NCI-H1436 treated with DMSO at 0.1 percent for 48 hours (cell line): Measurements from ENCODE around the gene SH3BP1.
"Not testable (repeated sequence)": the region's sequence is repeated elsewhere in the genome, so short reads cannot be mapped to it uniquely, and the experiment has no call there.

Source experiments
- DNase-seq: peaks from one replicate; lab custom pipeline; 2025; lab: John Stamatoyannopoulos, UW

Gene SH3BP1

DNA sequence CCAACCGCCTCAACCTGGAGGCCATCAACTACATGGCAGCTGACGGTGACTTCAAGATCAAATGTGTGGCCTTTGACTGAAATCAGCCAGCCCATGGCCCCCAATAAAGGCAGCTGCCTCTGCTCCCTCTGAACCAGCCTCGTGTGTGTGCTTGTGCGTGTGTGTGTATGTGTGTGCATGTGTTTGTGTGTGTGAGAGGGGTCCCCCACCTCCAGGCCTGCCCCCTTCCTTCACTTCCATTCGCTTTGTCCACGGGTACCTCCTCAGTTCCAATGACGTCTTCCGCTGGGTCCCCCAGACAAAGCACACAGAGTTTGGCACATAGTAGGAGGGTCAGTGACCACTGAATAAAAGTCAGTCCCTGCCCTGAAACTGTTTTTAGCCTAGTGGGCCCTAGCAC, 40.2 kb downstream of the SH3BP1 start:
- no peak for DNase-seq

DNA sequence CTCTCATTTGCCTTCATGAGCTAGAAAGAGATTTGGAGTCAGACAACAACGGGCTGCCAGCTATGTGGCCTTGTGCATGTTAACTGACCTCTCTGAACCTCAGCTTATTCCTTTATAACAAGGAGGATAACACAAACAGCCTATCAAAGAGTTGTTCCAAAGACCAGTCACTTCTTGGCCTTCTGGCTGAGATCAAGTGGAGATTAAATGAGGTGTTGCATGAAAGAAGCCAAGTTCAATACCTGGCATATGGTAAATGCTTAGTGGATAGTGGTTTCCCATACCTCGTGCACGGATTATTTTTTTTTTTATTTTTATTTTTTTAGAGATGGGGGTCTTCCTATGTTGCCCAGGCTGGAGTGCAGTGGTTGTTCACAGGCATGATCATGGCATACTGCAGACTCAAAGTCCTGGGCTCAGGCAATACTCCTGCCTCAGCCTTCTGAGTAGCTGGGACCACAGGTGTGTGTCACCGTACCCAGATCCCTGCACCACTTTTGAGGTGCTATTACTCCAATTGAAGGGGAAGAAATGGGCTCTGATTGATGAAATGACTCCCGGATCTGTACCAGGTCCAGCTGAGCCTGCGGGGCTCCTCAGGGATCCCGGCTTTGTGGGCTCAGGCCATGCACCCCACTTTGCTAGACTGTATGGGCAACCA, 40.9 kb downstream of the SH3BP1 start:
- DNase-seq, result no peak

DNA sequence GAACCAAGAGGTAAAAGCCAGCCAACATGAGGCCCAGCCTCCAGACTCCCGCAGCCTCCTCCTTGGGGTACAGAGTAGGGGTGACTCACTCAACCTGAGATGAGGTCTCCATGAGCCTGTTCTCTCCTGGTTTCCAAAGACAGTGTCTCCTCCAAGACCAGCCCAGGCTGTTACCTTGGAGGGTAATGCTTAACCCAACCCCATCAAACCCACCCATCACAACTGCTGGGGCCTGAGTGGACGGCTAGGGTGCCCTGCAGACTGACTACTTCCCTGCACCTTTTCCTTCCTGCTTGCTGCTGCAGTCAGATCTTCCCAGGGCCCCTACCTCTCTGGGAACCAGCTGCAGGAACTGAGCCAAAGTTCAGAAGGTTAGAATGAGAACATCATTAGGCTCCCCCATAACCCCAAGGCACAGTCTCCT, 41.5 kb downstream of the SH3BP1 start:
- no peak for DNase-seq

DNA sequence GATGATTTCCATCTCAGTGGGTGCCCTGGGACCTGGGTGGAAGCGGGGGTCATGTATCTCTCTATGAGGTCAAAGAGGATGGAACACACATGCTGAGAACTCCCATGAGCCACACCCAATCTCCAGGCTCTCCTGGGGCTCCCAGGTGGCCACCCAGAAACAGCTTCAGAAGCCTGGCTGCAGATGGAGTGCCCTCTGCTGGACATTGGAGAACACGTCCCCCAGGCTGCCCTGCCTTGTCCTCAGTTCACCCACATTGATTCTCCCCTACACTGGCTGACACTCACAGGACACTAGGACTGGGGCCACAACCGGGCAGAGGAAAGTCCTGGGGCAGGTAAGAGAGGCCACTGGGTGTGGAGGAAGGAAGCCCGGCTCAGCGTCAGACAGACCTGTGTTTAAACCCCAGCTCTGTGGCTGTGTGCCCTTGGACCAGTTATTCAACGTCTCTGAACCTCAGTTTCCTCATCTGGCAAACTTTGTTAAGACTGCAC, 42.1 kb downstream of the SH3BP1 start:
- peak; percentile 18 for DNase-seq

DNA sequence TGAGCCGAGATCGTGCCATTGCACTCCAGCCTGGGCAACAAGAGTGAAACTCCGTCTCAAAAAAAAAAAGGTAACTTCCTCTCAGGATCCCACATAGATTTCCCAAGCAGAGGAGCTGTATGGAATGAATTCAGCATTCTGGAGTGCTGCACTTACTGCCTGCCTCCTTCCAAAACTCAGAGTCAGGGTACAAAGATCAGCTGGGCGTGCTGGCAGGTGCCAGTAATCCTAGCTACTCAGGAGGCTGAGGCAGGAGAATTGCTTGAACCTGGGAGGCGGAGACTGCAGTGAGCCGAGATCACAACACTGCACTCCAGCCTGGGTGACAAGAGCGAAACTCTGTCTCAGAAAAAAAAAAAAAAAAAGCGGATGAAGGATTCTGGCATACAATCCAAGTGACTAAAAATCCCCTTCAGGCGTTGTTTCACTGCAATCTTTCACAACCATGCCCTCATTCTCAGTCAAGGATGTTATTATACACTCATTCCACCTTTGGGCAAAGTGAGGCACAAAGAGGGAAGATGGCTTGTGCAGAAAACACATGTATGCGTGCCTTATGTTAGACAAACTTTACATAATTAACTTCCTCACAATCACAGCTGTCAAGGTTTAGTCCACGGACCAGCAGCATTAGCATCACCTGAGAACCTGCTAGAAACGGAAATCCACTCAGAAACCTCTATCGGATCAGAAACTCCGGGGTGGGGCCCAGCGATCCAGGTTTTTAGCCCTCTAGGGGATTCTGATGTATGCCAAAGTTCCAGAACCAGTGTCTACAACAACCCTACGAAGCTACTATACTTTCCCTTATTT, 45.5 kb downstream of the SH3BP1 start:
- no peak for DNase-seq

DNA sequence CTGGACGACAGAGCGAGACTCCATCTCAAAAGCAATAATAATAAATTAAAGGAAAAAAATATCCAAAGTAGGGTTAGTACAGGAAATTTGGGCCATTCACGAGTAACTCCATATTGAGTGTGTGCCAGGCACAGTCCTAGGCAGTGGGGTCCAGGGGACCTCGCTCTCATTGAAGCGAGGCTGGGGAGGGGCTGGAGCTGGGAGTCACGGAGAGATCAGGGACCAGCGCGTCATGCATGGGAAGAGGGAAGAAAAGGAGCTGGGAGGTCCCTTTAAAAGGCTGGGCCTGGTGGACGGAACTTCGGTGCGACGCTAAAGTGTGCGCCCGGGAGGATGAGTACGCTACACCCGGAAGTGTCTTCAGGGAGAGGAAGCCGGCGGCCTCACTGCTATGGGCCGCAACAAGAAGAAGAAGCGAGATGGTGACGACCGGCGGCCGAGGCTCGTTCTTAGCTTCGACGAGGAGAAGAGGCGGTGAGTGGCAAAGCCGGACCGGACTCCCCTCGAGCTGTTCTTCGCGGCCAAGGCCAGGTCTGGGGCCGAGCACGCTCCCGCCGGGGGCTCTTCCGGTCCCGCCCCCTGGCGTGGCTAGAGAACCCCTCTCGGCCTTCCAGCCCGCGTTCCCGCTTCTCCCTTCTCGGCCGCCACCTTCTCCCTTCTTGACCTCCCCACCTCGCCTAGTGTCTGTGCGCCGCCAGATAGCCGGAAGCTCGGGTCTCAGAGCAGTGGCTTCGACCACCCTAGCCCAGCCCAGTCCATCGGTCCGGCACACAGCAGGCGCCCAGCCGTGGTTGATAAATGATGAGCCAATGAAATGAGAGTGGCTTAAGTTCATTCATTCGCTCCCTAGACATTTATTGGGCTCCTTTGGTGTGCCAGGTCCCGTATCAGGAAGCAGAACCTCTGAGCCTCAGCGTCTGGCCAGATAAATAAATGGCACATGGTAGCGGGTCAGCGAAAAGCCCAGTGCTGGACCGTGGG, 46.8 kb downstream of the SH3BP1 start, which contains the start of gene NOL12:
NOL12 (plus strand) TSS at position 342 of the 981 bp plus-strand sequence; CDS start at position 392, 50 bp downstream.
- DNase-seq, result no peak

DNA sequence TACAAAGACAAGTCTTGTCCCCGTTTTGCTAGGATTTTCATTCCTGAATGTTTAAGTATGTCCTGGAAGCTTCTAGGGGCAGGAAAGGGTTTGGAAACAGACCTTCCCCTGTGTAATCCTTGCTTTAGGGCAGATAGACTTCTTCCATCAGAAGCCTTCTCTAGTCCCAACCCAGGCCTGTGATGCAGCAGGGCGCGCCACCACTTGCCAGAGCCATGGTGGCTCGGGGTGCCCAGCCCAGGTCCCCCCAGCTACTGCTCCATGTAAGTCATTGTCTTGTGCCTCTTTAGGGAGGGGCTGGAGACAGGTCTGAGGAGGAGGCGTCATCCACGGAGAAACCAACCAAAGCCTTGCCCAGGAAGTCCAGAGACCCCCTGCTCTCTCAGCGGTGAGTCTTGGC, 50.9 kb downstream of the SH3BP1 start:
- no peak for DNase-seq

DNA sequence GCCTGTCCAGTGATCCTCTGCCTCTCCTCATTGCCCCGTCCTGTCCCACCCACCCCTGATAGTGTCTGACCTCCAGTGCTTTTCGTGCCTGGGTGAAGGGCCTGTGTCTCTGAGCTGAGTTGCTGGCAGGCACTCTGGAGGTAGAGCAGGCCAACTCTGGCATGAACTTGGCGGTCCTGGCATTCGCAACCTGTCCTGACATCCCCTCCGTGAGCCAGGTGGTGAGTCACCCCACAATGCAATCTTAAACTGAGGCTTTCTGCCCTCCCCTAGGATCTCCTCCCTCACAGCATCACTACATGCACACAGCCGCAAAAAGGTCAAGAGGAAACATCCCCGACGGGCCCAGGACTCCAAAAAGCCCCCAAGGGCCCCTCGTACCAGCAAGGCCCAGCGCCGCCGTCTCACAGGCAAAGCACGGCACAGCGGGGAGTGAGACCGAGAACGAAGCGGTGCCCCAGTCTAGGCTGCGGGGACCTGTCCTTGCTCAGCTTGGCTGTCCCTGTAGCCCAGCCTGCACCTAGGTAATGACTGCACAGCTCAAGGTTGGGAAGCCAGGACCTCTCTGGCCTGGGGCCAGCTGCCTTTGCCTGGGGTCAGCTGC, 51.5 kb downstream of the SH3BP1 start:
- DNase-seq, result no peak

DNA sequence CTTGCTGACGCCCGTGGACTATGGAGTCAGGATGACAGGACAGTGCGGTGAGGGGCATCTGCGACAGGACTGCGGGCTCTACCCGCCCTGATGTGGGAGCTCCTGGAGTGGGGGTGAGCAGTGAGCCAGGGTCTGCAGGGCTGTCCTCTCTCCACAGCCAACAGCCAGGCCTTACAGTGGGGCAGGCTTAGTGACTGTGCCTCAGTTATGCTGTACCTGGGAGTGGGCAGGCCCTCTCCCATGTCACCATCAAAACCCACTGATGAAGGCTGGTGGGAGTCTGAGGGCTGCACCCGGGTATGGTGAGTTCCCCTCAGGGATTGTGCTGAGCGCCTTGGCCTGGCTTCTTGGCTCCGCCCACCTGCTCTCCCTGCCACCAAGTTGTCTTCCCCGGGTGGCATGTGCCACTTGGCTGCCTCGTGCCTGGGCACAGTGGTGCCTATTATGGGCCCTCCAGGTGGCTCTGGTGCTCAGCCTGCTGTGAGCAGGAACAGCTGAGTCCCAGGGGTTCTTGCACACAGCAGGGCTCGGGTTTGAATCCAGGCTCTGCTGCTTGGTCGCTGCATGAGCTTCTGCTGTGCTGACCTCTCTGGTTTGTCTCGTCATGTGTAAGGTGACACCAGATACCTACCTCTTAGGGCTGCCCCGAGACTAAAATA, 53.3 kb downstream of the SH3BP1 start:
- DNase-seq, result no peak

DNA sequence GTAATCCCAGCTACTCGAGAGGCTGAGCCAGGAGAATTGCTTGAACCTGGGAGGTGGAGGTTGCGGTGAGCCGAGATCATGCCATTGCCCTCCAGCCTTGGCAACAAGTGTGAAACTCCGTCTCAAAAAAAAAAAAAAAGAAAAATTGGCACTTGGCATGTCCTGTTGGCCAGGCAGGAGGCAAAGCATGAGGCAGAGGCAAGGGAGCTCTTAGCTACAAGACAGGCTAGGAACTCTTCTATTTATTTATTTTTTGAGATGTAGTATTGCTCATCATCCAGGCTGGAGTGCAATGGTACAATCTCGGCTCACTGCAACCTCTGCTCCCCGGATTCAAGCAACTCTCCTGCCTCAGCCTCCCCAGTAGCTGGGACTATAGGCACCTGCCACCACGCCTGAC, 54.7 kb downstream of the SH3BP1 start:
- not testable (repeated sequence) for DNase-seq

DNA sequence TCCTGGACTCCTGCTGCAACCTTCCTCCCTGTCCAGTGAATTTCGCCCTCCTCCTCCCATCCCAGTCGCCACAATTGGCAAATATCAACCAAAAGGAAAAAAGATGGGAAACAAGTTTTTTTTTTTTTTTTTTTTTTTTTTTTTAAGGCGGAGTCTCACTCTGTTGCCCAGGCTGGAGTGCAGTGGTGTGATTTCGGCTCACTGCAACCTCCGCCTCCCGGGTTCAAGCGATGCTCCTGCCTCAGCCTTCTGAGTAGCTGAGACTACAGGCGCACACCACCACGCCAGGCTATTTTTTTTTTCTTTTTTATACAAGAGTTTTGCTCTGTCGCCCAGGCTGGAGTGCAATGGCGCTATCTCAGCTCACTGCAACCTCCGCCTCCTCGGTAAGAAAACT, 56.8 kb downstream of the SH3BP1 start:
- DNase-seq, result not testable (repeated sequence)

DNA sequence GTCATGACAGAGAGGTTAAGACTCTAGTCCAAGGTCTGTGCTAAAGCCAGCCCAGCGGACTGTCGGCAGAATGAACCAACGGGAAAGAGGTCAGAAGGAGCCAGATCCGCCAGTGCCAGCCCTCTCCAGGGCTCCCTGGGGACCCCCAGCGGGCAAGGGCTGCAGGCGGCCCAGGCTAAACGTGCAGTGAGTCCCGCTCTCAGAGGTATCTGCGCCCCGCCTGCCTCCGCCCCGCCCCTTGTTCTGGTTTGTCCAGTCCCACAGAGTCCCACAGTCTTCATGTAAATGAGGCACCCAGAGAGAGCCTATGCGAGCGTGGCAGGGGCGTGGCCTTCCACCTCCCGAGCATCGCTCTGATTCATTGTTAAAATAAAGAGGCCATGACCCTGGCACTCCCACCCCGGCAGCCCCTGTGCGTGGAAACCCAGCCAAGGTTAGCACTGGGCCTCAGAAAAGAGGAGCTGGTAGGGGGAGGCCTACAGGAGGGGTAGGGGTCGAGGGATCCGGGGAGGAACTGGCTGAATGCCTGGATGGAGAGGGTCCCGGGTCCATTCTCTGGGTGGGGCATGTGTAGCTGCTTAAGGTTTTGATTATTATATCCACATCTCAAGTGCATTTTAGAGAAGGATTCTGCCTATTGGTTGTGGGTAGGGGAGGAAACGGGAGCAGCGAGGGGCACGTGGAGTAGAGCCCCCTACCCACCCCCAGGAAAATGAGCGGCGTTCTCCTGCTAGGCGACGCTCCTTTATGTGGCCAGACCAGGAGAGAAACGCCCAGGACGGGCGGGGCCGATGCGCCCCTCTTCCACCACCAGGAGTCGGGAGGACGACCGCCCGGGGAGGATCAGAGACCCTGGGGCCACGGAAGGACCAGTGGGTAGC, 57.4 kb downstream of the SH3BP1 start, which contains the start of gene TRIOBP:
TRIOBP (plus strand) TSS at position 392 of the 881 bp plus-strand sequence. CDS start 4,318 bp downstream, outside the sequence.
- DNase-seq, result peak; percentile 95

DNA sequence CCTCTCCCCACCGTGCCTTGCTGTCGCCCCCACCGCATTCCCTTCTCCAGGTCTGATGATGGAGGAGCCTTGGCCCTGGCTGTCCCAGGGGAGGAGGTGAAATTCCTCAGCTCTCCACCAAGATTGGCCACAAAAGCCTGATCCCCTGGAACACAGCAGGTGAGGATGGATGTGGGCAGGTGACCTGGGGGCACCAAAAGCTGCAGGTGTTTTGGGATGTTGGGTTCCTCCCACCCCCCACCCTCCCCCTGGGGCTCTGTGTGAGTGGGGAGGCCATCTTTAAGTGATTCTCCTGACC, 58.0 kb downstream of the SH3BP1 start:
- no peak for DNase-seq

DNA sequence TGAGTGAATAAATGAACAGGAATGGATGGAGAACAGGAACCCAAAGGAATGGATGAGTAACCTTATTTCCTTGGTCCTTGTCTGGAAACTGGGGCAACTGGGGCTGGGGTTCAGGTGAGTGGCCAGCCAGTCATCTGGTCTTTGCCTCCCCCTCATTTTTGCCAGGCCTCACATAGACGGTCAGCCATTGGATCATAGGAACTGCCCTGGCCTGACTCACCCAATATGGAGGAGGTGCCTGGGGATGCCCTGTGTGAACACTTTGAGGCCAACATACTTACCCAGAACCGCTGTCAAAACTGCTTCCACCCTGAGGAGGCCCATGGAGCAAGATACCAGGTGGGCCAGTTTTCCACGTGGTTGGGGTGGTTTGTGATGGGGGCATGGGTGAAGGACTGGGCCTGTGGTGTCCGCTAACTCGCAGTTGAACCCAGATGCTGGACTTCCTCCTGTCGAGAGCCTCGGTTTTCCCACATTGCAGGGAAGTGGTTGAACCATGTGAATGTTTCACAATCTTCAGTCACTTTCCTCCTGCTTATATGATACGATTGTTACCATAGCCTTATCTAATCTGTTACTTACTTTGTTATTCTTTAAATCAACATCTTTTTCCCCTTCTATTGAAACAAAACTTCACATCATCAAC, 61.8 kb downstream of the SH3BP1 start:
- no peak for DNase-seq

DNA sequence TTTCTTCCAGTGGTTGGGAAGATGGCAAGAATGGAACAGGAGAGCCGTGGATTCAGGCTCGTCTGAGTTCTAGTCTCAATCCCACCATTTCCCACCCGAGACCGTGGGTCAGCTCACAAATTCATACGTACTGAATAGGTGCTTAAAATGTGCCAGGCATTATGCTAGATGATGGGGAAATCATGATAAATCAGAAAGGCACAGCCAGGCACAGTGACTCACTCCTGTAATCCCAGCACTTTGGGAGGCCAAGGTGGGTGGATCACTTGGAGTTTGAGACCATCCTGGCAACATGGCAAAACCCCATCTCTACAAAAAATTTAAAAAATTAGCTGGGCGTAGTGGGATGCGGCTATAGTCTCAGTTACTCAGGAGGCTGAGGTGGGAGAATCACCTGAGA, 64.4 kb downstream of the SH3BP1 start:
- no peak for DNase-seq

DNA sequence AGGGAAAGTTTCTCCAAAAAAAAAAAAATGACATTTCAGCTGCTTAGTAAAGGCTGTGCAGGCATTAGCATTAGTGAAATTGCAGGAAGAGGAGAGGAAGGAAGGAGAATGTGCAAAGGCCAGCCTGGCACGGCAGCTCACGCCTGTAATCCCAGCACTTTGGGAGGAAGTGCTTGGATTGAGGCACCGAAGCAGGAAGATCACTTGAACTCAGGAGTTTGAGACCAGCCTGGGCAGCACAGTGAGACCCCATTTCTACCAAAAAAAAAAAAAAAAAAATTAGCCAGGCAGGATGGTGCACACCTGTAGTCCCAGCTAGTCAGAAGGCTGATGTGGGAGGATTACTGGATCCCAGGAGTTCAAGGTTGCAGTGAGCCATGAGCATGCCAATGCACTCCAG, 65.2 kb downstream of the SH3BP1 start:
- no peak for DNase-seq

DNA sequence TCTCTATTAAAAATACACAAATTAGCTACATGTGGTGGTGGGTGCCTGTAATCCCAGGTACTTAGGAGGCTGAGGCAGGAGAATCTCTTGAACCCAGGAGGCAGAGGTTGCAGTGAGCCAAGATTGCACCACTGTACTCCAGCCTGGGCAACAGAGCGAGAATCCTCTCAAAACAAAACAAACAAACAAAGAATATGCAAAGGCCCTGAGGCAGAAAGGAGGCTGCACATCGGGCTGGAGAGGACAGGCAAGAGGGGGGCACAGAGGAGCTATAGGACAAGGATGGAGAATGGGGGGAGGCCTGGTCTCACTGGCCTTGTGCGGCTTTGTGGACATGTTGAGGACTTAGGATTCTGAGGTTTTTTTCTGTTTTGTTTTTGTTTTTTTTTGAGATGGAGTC, 65.7 kb downstream of the SH3BP1 start:
- no peak for DNase-seq
